Hepatocyte (in vitro differentiated cells): ENCODE measurements around the gene KLHL11. TPM values are rescaled to one million over a fixed set of nuclear protein-coding genes. Genes with fewer than 3 reads are reported as not detected.
"Not testable (repeated sequence)": the region's sequence is repeated elsewhere in the genome, so short reads cannot be mapped to it uniquely, and the experiment has no call there.

Source experiments
- DNase-seq: peaks from one replicate; pipeline ENCODE4 v3.0.0-alpha.2; 2016; ENCODE audit warnings: low spot score
- H2AFZ ChIP-seq: fragments of 200-600 bp; sonication (generic); 2 replicates; pipeline ENCODE4 v1.6.0; 2016; ENCODE audit warnings: antibody characterized with exemption, mild to moderate bottlenecking
- H3K27ac ChIP-seq: fragments of 200-600 bp; sonication (generic); 2 replicates; pipeline ENCODE4 v1.5.1; 2016; ENCODE audit warnings: mild to moderate bottlenecking
- H3K27me3 ChIP-seq: fragments of 200-600 bp; sonication (generic); 2 replicates; pipeline ENCODE4 v1.6.1; 2016
- H3K36me3 ChIP-seq: fragments of 200-600 bp; sonication (generic); replicated peaks from 2 replicates; pipeline ENCODE4 v1.5.1; 2016; ENCODE audit warnings: low read depth; ENCODE audit not compliant: insufficient read depth
- H3K4me1 ChIP-seq: fragments of 200-600 bp; sonication (generic); 2 replicates; pipeline ENCODE4 v1.5.1; 2016; ENCODE audit warnings: mild to moderate bottlenecking, moderate library complexity; ENCODE audit not compliant: insufficient read depth
- H3K4me2 ChIP-seq: fragments of 200-600 bp; sonication (generic); 2 replicates; pipeline ENCODE4 v1.6.0; 2016
- H3K4me3 ChIP-seq: fragments of 200-600 bp; sonication (generic); 2 replicates; pipeline ENCODE4 v1.5.1; 2016; ENCODE audit warnings: mild to moderate bottlenecking
- H3K79me2 ChIP-seq: fragments of 200-600 bp; sonication (generic); 2 replicates; pipeline ENCODE4 v1.6.0; 2017; ENCODE audit warnings: mild to moderate bottlenecking
- H3K9me2 ChIP-seq: fragments of 200-600 bp; sonication (generic); replicated peaks from 2 replicates; pipeline ENCODE4 v1.6.0; 2017; ENCODE audit warnings: mild to moderate bottlenecking; ENCODE audit not compliant: insufficient read depth
- H3K9me3 ChIP-seq: fragments of 200-600 bp; sonication (generic); 2 replicates; pipeline ENCODE4 v1.5.1; 2016; ENCODE audit warnings: low read depth, mild to moderate bottlenecking
- H4K20me1 ChIP-seq: fragments of 200-600 bp; sonication (generic); 2 replicates; pipeline ENCODE4 v1.6.0; 2016; ENCODE audit warnings: mild to moderate bottlenecking; ENCODE audit not compliant: insufficient read depth, poor library complexity, severe bottlenecking
- CTCF ChIP-seq: fragments of 200-600 bp; sonication (generic); IDR thresholded peaks from 2 replicates; pipeline ENCODE4 v1.5.1; 2016; ENCODE audit warnings: antibody characterized with exemption, mild to moderate bottlenecking; ENCODE audit not compliant: poor library complexity
- EZH2 ChIP-seq: fragments of 200-600 bp; sonication (generic); IDR thresholded peaks from 2 replicates; pipeline ENCODE4 v1.6.1; 2016; ENCODE audit warnings: antibody characterized with exemption, mild to moderate bottlenecking, borderline replicate concordance
- EZH2phosphoT487 ChIP-seq: fragments of 200-600 bp; sonication (generic); IDR thresholded peaks from one replicate; pipeline ENCODE4 v1.6.1; 2018; ENCODE audit warnings: antibody characterized with exemption, mild to moderate bottlenecking, low read depth, moderate library complexity; ENCODE audit not compliant: unreplicated experiment, severe bottlenecking
- WGBS: methylation state at CpG from one replicate; pipeline ENCODE4 v1.1.6; 2016; ENCODE audit warnings: low lambda C conversion rate; ENCODE audit errors: missing lambda C conversion rate; 5-methylcytosine and 5-hydroxymethylcytosine counted together
- polyA plus RNA-seq: library from polyadenylated mRNA; unstranded; fragments of >200 nt; fragmentation: Nextera tagmentation; extraction: Ambion mirVana; gene quantifications from 2 replicates; pipeline ENCODE4 v1.2.1, GENCODE V29; 2016
- total RNA-seq: library from RNA; depleted of rRNA; stranded (reverse); fragments of >200 nt; gene quantifications from 2 replicates; pipeline ENCODE4 v1.2.3, GENCODE V29; 2014

KLHL11 gene
- total and polyA plus RNA-seq, 2 experiments from 2014 or later, result 10.0 to 25.2 TPM

DNA sequence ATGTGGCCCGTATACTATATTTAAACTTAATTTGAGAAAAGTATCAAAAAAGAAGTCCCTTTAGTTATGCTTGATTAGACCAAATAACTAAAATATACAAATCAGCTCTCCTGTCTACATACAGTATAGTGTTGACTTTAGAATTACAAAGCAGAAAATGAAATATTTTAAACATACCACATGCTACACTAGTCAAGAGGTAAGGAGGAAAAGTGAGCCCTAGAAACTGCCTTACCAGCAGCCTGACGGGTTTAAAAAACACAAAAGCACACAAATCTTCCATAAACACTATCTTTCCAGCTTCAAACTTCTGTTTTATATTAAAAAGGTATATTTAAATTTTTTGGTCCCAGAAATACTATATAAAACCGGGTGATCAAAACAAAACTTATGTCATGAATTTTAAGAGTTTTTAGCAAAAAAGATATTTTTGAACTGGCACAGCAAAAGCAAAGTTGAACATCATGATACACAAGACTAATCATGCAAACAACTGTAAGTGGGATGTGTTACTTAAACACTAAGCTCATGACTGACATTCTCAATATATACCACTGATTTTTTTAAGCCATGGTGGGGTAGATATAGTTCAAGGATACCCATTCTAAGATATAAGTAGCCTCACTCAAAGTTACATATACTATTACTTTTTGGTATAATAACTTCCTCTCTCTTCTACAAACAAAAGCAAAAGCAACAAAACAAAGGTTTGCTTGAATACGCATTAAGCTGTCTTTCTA, 15.8 kb downstream of the KLHL11 start:
- no peak for TF ChIP-seq CTCF
- no peak for TF ChIP-seq EZH2
- TF ChIP-seq EZH2phosphoT487, result no peak

DNA sequence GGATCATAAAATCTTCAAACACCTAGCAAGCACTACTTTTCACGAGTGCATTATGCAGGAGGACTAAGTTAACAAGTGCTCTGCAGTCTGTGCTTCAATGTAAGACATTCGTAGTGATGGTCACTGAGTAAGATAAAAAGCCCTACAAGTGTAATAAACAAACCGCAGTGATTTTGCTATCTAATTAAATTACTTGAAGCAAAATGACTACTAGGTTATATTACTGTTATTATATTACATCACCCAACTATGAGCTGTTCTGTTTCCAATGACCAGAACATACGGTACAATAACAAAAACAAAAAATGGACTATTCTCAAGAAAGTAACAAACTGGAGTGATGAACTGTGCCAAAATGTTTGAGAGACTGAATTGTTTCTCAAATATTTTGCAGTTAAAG, 16.4 kb downstream of the KLHL11 start:
- no peaks in the 10 kb centered on the region for H3K4me1 ChIP-seq
- H2AFZ ChIP-seq, result no peak overlapping the region
- no peaks in the 10 kb centered on the region for H3K9me2 ChIP-seq
- no peaks in the 10 kb centered on the region for H3K27me3 ChIP-seq
- H3K9me3 ChIP-seq, result no peaks in the 10 kb centered on the region
- no peaks in the 10 kb centered on the region for H3K36me3 ChIP-seq
- H3K27ac ChIP-seq, result no peak overlapping the region
- H4K20me1 ChIP-seq, result peaks cover 34% of the 10 kb centered on the region
- 73% methylated on average over 4 of the region's 4 CpGs for WGBS
- no peak for DNase-seq
- H3K4me3 ChIP-seq, result no peak overlapping the region
- no peak overlapping the region for H3K4me2 ChIP-seq
- TF ChIP-seq EZH2phosphoT487 (no peak), CTCF (no peak), EZH2 (no peak)
- peaks cover 52% of the 10 kb centered on the region for H3K79me2 ChIP-seq

More for the DNA sequence above, 15.8 kb downstream of the KLHL11 start:
- H3K4me2 ChIP-seq, result no peak overlapping the region
- H3K36me3 ChIP-seq, result no peaks in the 10 kb centered on the region
- H3K27me3 ChIP-seq, result no peaks in the 10 kb centered on the region
- H2AFZ ChIP-seq, result no peak overlapping the region
- no peak overlapping the region for H3K4me3 ChIP-seq
- H3K9me3 ChIP-seq, result no peaks in the 10 kb centered on the region
- no peaks in the 10 kb centered on the region for H3K9me2 ChIP-seq
- no peaks in the 10 kb centered on the region for H3K4me1 ChIP-seq
- 83% methylated on average over 4 of the region's 4 CpGs for WGBS
- DNase-seq, result no peak
- H4K20me1 ChIP-seq, result peaks cover 34% of the 10 kb centered on the region
- peaks cover 55% of the 10 kb centered on the region for H3K79me2 ChIP-seq
- no peak overlapping the region for H3K27ac ChIP-seq

DNA sequence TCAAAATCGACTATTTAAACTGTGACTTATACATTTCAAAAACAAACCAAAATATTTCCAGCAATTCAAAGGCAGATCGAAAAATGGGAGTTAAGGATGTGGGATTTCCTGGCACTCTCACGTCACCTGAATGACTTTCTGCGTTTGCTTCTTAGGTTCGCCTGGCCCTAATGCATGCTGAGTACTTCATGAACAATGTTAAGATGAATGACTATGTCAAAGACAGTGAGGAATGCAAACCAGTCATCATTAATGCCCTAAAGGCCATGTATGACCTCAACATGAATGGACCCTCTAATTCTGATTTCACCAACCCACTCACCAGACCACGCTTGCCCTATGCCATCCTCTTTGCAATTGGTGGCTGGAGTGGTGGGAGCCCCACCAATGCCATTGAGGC, 20.3 kb downstream of the KLHL11 start:
- WGBS, result 93% methylated on average over 6 of the region's 6 CpGs
- Histone ChIP-seq H3K27ac (no peak overlapping the region), H2AFZ (no peak overlapping the region), H3K36me3 (no peaks in the 10 kb centered on the region), H3K4me2 (no peak overlapping the region), H3K4me1 (no peaks in the 10 kb centered on the region), H3K9me3 (no peaks in the 10 kb centered on the region), H4K20me1 (peaks cover 9% of the 10 kb centered on the region), H3K9me2 (no peaks in the 10 kb centered on the region), H3K79me2 (peaks cover 14% of the 10 kb centered on the region), H3K27me3 (no peaks in the 10 kb centered on the region), H3K4me3 (no peak overlapping the region)
- no peak for DNase-seq
- TF ChIP-seq EZH2 (no peak), CTCF (no peak), EZH2phosphoT487 (no peak)

- not testable (repeated sequence) for H3K4me3 ChIP-seq, H3K9me2 ChIP-seq, H3K4me1 ChIP-seq, H3K36me3 ChIP-seq, H2AFZ ChIP-seq, H3K27me3 ChIP-seq, H3K4me2 ChIP-seq, H3K9me3 ChIP-seq, H4K20me1 ChIP-seq, H3K79me2 ChIP-seq, DNase-seq, H3K27ac ChIP-seq
- WGBS, result 94% methylated on average over 6 of the region's 6 CpGs
Observed at GRCh38 chr17:41840781-41841180, 24.4 kb downstream of the KLHL11 start.

GRCh38 chr17:41839448-41839847, 25.8 kb downstream of the KLHL11 start:
- H3K27me3 ChIP-seq, H3K36me3 ChIP-seq, H3K9me2 ChIP-seq, H3K4me1 ChIP-seq, H3K4me3 ChIP-seq, H3K9me3 ChIP-seq, H3K4me2 ChIP-seq, H3K27ac ChIP-seq, H2AFZ ChIP-seq, DNase-seq, H4K20me1 ChIP-seq: not testable (repeated sequence)
- H3K79me2 ChIP-seq, result peaks cover 18% of the 10 kb centered on the region
- WGBS, result 100% methylated on average over 2 of the region's 2 CpGs
